IMR-90 (cell line): Measurements from ENCODE around the gene ACP2. TPM values are rescaled to one million over a fixed set of nuclear protein-coding genes. Genes with fewer than 3 reads are reported as not detected.

Experiments
- ATAC-seq: fragments of 200-7000 bp; cut with Tn5 transposase; 2 replicates; pipeline ENCODE4 v1.9.1; 2020; ENCODE audit warnings: low read depth, mild to moderate bottlenecking, moderate library complexity
- BruUV-seq: library from RNA; stranded (reverse); fragments of 400-500 nt; replicated peaks from 2 replicates; lab custom pipeline; 2021; lab: Mats Ljungman, UMichigan
- CTCF ChIA-PET: fragments of 300-600 bp; formaldehyde crosslinking; extraction: SDS; loops from one replicate; lab custom pipeline; 2021; ENCODE audit warnings: antibody characterized with exemption; lab: Yijun Ruan, JAX
- POLR2A ChIA-PET: fragments of 300-600 bp; sonication (Branson Sonifier 250); formaldehyde crosslinking; loops from one replicate; lab custom pipeline; 2022; ENCODE audit warnings: antibody characterized with exemption; ENCODE audit not compliant: unreplicated experiment; lab: Charles Lee
- DNase-seq: peaks from one replicate; pipeline ENCODE4 v3.0.0; 2013
- H2AFZ ChIP-seq: replicated peaks from 2 replicates; pipeline ENCODE3; 2013; ENCODE audit warnings: low read length, mild to moderate bottlenecking; ENCODE audit not compliant: poor library complexity
- H2AK5ac ChIP-seq: 2 replicates; pipeline ENCODE4 v1.6.1; 2013; ENCODE audit warnings: low read depth, low read length, inconsistent platforms
- H2AK9ac ChIP-seq: replicated peaks from 2 replicates; pipeline ENCODE3; 2013; ENCODE audit warnings: mild to moderate bottlenecking, low read depth, low read length, moderate library complexity; ENCODE audit not compliant: poor library complexity
- H2BK120ac ChIP-seq: 2 replicates; pipeline ENCODE4 v1.6.1; 2013; ENCODE audit warnings: low read depth, low read length, inconsistent platforms
- H2BK15ac ChIP-seq: 3 replicates; pipeline ENCODE4 v1.6.1; 2013; ENCODE audit warnings: low read depth, low read length, inconsistent platforms
- H2BK20ac ChIP-seq: 2 replicates; pipeline ENCODE4 v1.6.1; 2013; ENCODE audit warnings: low read depth, mild to moderate bottlenecking, inconsistent platforms, low read length, moderate library complexity
- H2BK5ac ChIP-seq: 2 replicates; pipeline ENCODE4 v1.6.1; 2013; ENCODE audit warnings: mild to moderate bottlenecking, low read depth, low read length, inconsistent platforms; ENCODE audit not compliant: poor library complexity, severe bottlenecking
- H3K14ac ChIP-seq: replicated peaks from 2 replicates; pipeline ENCODE4 v1.6.1; 2013; ENCODE audit warnings: low read depth, low read length, inconsistent platforms
- H3K18ac ChIP-seq: 2 replicates; pipeline ENCODE4 v1.6.1; 2013; ENCODE audit warnings: low read depth, low read length, control low read depth
- H3K23ac ChIP-seq: 2 replicates; pipeline ENCODE4 v1.6.1; 2013; ENCODE audit warnings: low read depth, low read length, inconsistent platforms
- H3K27ac ChIP-seq: 2 replicates; pipeline ENCODE4 v1.5.1; 2013; ENCODE audit warnings: mild to moderate bottlenecking, control low read depth, low read length; ENCODE audit not compliant: insufficient read depth
- H3K27me3 ChIP-seq: 2 replicates; pipeline ENCODE4 v1.6.1; 2013; ENCODE audit warnings: low read length; ENCODE audit not compliant: control insufficient read depth, insufficient read depth
- H3K36me3 ChIP-seq: 2 replicates; pipeline ENCODE4 v1.6.1; 2013; ENCODE audit warnings: low read length, mixed read lengths; ENCODE audit not compliant: control insufficient read depth, insufficient read depth
- H3K4ac ChIP-seq: 2 replicates; pipeline ENCODE4 v1.6.1; 2013; ENCODE audit warnings: low read depth, low read length, inconsistent platforms
- H3K4me1 ChIP-seq: 2 replicates; pipeline ENCODE4 v1.6.1; 2013; ENCODE audit warnings: low read length, mixed read lengths; ENCODE audit not compliant: control insufficient read depth, insufficient read depth
- H3K4me2 ChIP-seq: 2 replicates; pipeline ENCODE4 v1.6.1; 2013; ENCODE audit warnings: low read depth, mild to moderate bottlenecking, control low read depth, low read length, moderate library complexity
- H3K4me3 ChIP-seq: 2 replicates; pipeline ENCODE4 v1.5.1; 2013; ENCODE audit warnings: low read depth, mild to moderate bottlenecking, control low read depth, low read length, moderate library complexity; ENCODE audit not compliant: insufficient read depth
- H3K56ac ChIP-seq: 2 replicates; pipeline ENCODE4 v1.6.1; 2013; ENCODE audit warnings: low read length, inconsistent platforms; ENCODE audit not compliant: insufficient read depth; ENCODE audit errors: extremely low read depth
- H3K79me1 ChIP-seq, 2 experiments: 2 replicates each; pipeline ENCODE4 v1.6.1; 2013; ENCODE audit warnings: low read length in 2 of 2, inconsistent platforms in 1 of 2, low read depth in 1 of 2
- H3K9ac ChIP-seq: 2 replicates; pipeline ENCODE4 v1.6.1; 2013; ENCODE audit warnings: low read depth, low read length, control low read depth
- H3K9me1 ChIP-seq: 2 replicates; pipeline ENCODE4 v1.6.1; 2013; ENCODE audit warnings: low read length, inconsistent platforms; ENCODE audit not compliant: insufficient read depth
- H3K9me3 ChIP-seq: 2 replicates; pipeline ENCODE4 v1.6.1; 2013; ENCODE audit warnings: low read length; ENCODE audit not compliant: control insufficient read depth, insufficient read depth
- H4K20me1 ChIP-seq: 2 replicates; pipeline ENCODE4 v1.6.1; 2013; ENCODE audit warnings: low read length, inconsistent platforms; ENCODE audit not compliant: insufficient read depth
- H4K5ac ChIP-seq: 2 replicates; pipeline ENCODE4 v1.6.1; 2013; ENCODE audit warnings: mild to moderate bottlenecking, low read depth, low read length, control low read depth
- H4K8ac ChIP-seq, 2 experiments: 2 replicates each; pipeline ENCODE4 v1.6.1; 2013; ENCODE audit warnings: low read depth in 2 of 2, low read length in 2 of 2, control low read depth in 1 of 2, inconsistent platforms in 1 of 2
- H4K91ac ChIP-seq: 2 replicates; pipeline ENCODE4 v1.6.1; 2013; ENCODE audit warnings: low read depth, low read length, inconsistent platforms; ENCODE audit not compliant: insufficient read depth
- BHLHE40 ChIP-seq: fragments of 150-350 bp; IDR thresholded peaks from 2 replicates; pipeline ENCODE4 v1.6.1; 2016; ENCODE audit warnings: mild to moderate bottlenecking, low read depth, low read length
- CEBPB ChIP-seq: IDR thresholded peaks from 2 replicates; pipeline ENCODE4 v1.6.1; 2012; ENCODE audit warnings: low read depth, low read length, improper control_type of control experiment
- CHD1 ChIP-seq: IDR thresholded peaks from 2 replicates; pipeline ENCODE4 v1.6.1; 2012; ENCODE audit warnings: low read depth, low read length, improper control_type of control experiment
- CTCF ChIP-seq: conservative IDR thresholded peaks from 2 replicates; pipeline ENCODE4 v1.5.1; 2012; ENCODE audit warnings: mild to moderate bottlenecking, low read depth, low read length, improper control_type of control experiment
- ELK1 ChIP-seq: fragments of 150-350 bp; IDR thresholded peaks from 2 replicates; pipeline ENCODE4 v1.6.1; 2016; ENCODE audit warnings: low read depth, mild to moderate bottlenecking, low read length, moderate library complexity, borderline replicate concordance
- FOS ChIP-seq: fragments of 150-350 bp; IDR thresholded peaks from 2 replicates; pipeline ENCODE4 v1.6.1; 2016; ENCODE audit warnings: low read depth, low read length
- MAFK ChIP-seq: IDR thresholded peaks from 2 replicates; pipeline ENCODE4 v1.6.1; 2012; ENCODE audit warnings: low read depth, low read length, improper control_type of control experiment
- MAZ ChIP-seq: IDR thresholded peaks from 2 replicates; pipeline ENCODE4 v1.6.1; 2012; ENCODE audit warnings: low read depth, mild to moderate bottlenecking, low read length, improper control_type of control experiment, moderate library complexity, borderline replicate concordance
- MXI1 ChIP-seq: IDR thresholded peaks from 2 replicates; pipeline ENCODE4 v1.6.1; 2012; ENCODE audit warnings: low read depth, mild to moderate bottlenecking, low read length, moderate library complexity, borderline replicate concordance
- NFE2L2 ChIP-seq: fragments of 150-350 bp; IDR thresholded peaks from 2 replicates; pipeline ENCODE4 v1.6.1; 2016; ENCODE audit warnings: low read depth, mild to moderate bottlenecking, low read length
- POLR2A ChIP-seq: IDR thresholded peaks from 2 replicates; pipeline ENCODE4 v1.6.1; 2012; ENCODE audit warnings: mild to moderate bottlenecking, low read depth, low read length
- RAD21 ChIP-seq: IDR thresholded peaks from 2 replicates; pipeline ENCODE4 v1.6.1; 2012; ENCODE audit warnings: low read length, improper control_type of control experiment
- RCOR1 ChIP-seq: IDR thresholded peaks from 2 replicates; pipeline ENCODE4 v1.6.1; 2012; ENCODE audit warnings: mild to moderate bottlenecking, low read length, improper control_type of control experiment; ENCODE audit not compliant: insufficient replicate concordance
- RFX5 ChIP-seq: IDR thresholded peaks from 2 replicates; pipeline ENCODE4 v1.8.0; 2012; ENCODE audit warnings: low read depth, mild to moderate bottlenecking, low read length, moderate library complexity
- SMC3 ChIP-seq: fragments of 150-350 bp; IDR thresholded peaks from 2 replicates; pipeline ENCODE4 v1.6.1; 2016; ENCODE audit warnings: low read depth, mild to moderate bottlenecking, antibody characterized with exemption, low read length, moderate library complexity
- USF2 ChIP-seq: fragments of 150-350 bp; IDR thresholded peaks from 2 replicates; pipeline ENCODE4 v1.6.1; 2017; ENCODE audit warnings: mild to moderate bottlenecking, antibody characterized with exemption, low read length, low read depth
- WGBS, 2 experiments: methylation state at CpG; one replicate each; pipeline versions ENCODE4 v1.1.5 to v1.1.7; 2013; ENCODE audit warnings: missing lambda C conversion rate in 2 of 2; ENCODE audit not compliant: insufficient read length in 1 of 2; ENCODE audit errors: extremely low coverage in 2 of 2; 5-methylcytosine and 5-hydroxymethylcytosine counted together
- dilution Hi-C: fragments of 300-500 bp; cut with HindIII; formaldehyde crosslinking; loops from one replicate; pipeline ENCODE4 v1.14.3; 2018; ENCODE audit warnings: low sequenced_read_pairs; ENCODE audit not compliant: unreplicated experiment
- in situ Hi-C: fragments of 300-500 bp; cut with MboI; formaldehyde crosslinking; loops from 3 replicates; pipeline ENCODE4 v1.14.3; 2019; ENCODE audit warnings: low sequenced_read_pairs, inconsistent platforms, mixed read lengths
- intact Hi-C: fragments of 100-400 bp; cut with micrococcal nuclease; formaldehyde crosslinking; loops from 2 replicates; pipeline ENCODE4 v1.10.0; 2022
- polyA plus RNA-seq, 3 experiments: library from polyadenylated mRNA; depleted of rRNA; stranded (reverse); fragments of >200 nt; gene quantifications; 2 replicates each; pipeline ENCODE4 v1.2.3, GENCODE V29; 2012; ENCODE audit warnings: low replicate concordance in 1 of 3
- total RNA-seq: library from RNA; depleted of rRNA; stranded (reverse); fragments of >200 nt; gene quantifications from 2 replicates; pipeline ENCODE4 v1.2.3, GENCODE V29; 2012

ACP2 gene
- total and polyA plus RNA-seq, 2 of the 4 experiments (the other 2 are of a cell fraction): 17.7 to 23.6 TPM

- Histone ChIP-seq H4K8ac (peak overlapping the region in 1 of 2 experiments; percentile 83; a peak in 1 of 4 replicates), H3K9me1 (peaks cover 12% of the 10 kb centered on the region), H3K4ac (no peak overlapping the region; the same call in 1 of the 2 replicates), H4K5ac (no peak overlapping the region), H2AK5ac (no peak overlapping the region; the same call in 1 of the 2 replicates), H3K18ac (no peak overlapping the region), H3K79me1 (peaks cover 29 to 42% of the 10 kb centered on the region in 2 experiments), H3K27ac (no peak overlapping the region), H3K14ac (no peak overlapping the region), H3K9me3 (no peaks in the 10 kb centered on the region), H2AFZ (no peak overlapping the region), H3K4me3 (no peak overlapping the region), H2BK20ac (no peak overlapping the region), H3K56ac (no peak overlapping the region), H2AK9ac (no peak overlapping the region), H2BK5ac (no peak overlapping the region), H4K91ac (no peak overlapping the region), H3K4me2 (peak overlapping the region; percentile 69; the same call in 1 of the 2 replicates), H3K23ac (0 out of 2 replicates have a peak overlapping the region, but pooled peaks have one; percentile 83), H3K4me1 (peaks cover 14% of the 10 kb centered on the region), H2BK15ac (no peak overlapping the region), H2BK120ac (no peak overlapping the region), H4K20me1 (no peaks in the 10 kb centered on the region), H3K9ac (no peak overlapping the region), H3K36me3 (peaks cover 21% of the 10 kb centered on the region), H3K27me3 (no peaks in the 10 kb centered on the region)
- ChIA-PET POLR2A (no interaction called here), CTCF (no interaction called here)
- WGBS, 2 experiments: no CpG with 5 or more reads among the region's 5 CpGs
- intact Hi-C loops: no loop called here
- no peak for ATAC-seq
- dilution Hi-C loops: no loop called here
- TF ChIP-seq ELK1: no peak
- no peak for TF ChIP-seq RAD21
- no peak for TF ChIP-seq USF2
- TF ChIP-seq BHLHE40: no peak
- TF ChIP-seq POLR2A: no peak
- no peak for TF ChIP-seq MAZ
- no peak for TF ChIP-seq CHD1
- TF ChIP-seq RFX5: no peak
- no peak for TF ChIP-seq SMC3
- TF ChIP-seq NFE2L2: no peak
- no peak for TF ChIP-seq RCOR1
- no peak for TF ChIP-seq FOS
- no peak for TF ChIP-seq CEBPB
- TF ChIP-seq MAFK: no peak
- TF ChIP-seq CTCF: no peak
- TF ChIP-seq MXI1: no peak
- in situ Hi-C loops: no loop called here
- no TSS peak for BruUV-seq
- no peak for DNase-seq
Observed at GRCh38 chr11:47247502-47247901, 1.1 kb downstream of the ACP2 start.
